WTC11 (cell line): ENCODE data around the gene MRPL32. TPM values are rescaled to one million over a fixed set of nuclear protein-coding genes. Genes with fewer than 3 reads are reported as not detected.

Experiments used
- ATAC-seq: fragments of 200-7000 bp; cut with Tn5 transposase; 2 replicates; pipeline ENCODE4 v1.10.0; 2021; ENCODE audit warnings: mild to moderate bottlenecking, moderate library complexity
- CTCF ChIA-PET: fragments of 300-600 bp; sonication (Branson Sonifier 250); formaldehyde crosslinking; loops from one replicate; lab custom pipeline; 2021; ENCODE audit warnings: antibody characterized with exemption; lab: Charles Lee
- POLR2A ChIA-PET: fragments of 350-600 bp; sonication (Branson Sonifier 250); formaldehyde crosslinking; loops from one replicate; lab custom pipeline; 2021; ENCODE audit warnings: antibody characterized with exemption; lab: Charles Lee
- DNase-seq: peaks from one replicate; pipeline ENCODE4 v3.0.0; 2021; ENCODE audit warnings: low spot score
- H3K27ac Mint-ChIP-seq: 2 replicates; pipeline ENCODE4 v1.8.0; 2021; ENCODE audit warnings: mixed read lengths
- H3K27me3 Mint-ChIP-seq: 2 replicates; pipeline ENCODE4 v1.8.0; 2021; ENCODE audit warnings: low read depth, mild to moderate bottlenecking, moderate library complexity, mixed read lengths
- H3K36me3 Mint-ChIP-seq: 2 replicates; pipeline ENCODE4 v1.8.0; 2021; ENCODE audit warnings: mixed read lengths
- H3K4me1 Mint-ChIP-seq: 2 replicates; pipeline ENCODE4 v1.8.0; 2022; ENCODE audit warnings: mixed read lengths
- H3K4me3 Mint-ChIP-seq: 2 replicates; pipeline ENCODE4 v1.8.0; 2021; ENCODE audit warnings: mild to moderate bottlenecking, moderate library complexity, mixed read lengths
- H3K9me3 Mint-ChIP-seq: 2 replicates; pipeline ENCODE4 v1.8.0; 2021; ENCODE audit warnings: mixed read lengths
- FOXJ3 ChIP-seq: sonication (generic); formaldehyde crosslinking; IDR thresholded peaks from 2 replicates; pipeline ENCODE4 v1.9.0; 2021; ENCODE audit warnings: missing genetic modification reagents, mild to moderate bottlenecking, borderline replicate concordance
- FOXP1 ChIP-seq: sonication (generic); formaldehyde crosslinking; IDR thresholded peaks from 2 replicates; pipeline ENCODE4 v1.8.0; 2022; ENCODE audit warnings: missing genetic modification reagents, mild to moderate bottlenecking, moderate library complexity, borderline replicate concordance
- JAZF1 ChIP-seq: fragments of 250-450 bp; sonication (Bioruptor Pico); IDR thresholded peaks from 2 replicates; pipeline ENCODE4 v1.9.0; 2021; ENCODE audit warnings: moderate library complexity, mild to moderate bottlenecking, inconsistent platforms
- NFATC4 ChIP-seq: fragments of 250-450 bp; sonication (Bioruptor Pico); IDR thresholded peaks from 2 replicates; pipeline ENCODE4 v1.9.0; 2021; ENCODE audit warnings: mild to moderate bottlenecking
- NFE2L1 ChIP-seq: sonication (generic); formaldehyde crosslinking; IDR thresholded peaks from 2 replicates; pipeline ENCODE4 v1.8.1; 2023; ENCODE audit warnings: missing genetic modification reagents
- NR2C2 ChIP-seq: sonication (generic); formaldehyde crosslinking; IDR thresholded peaks from 2 replicates; pipeline ENCODE4 v1.8.0; 2022; ENCODE audit warnings: mild to moderate bottlenecking, missing genetic modification reagents
- ZNF138 ChIP-seq: sonication (generic); formaldehyde crosslinking; conservative IDR thresholded peaks from 2 replicates; pipeline ENCODE4 v1.8.1; 2022; ENCODE audit warnings: mild to moderate bottlenecking, moderate library complexity, missing genetic modification reagents
- ZNF232 ChIP-seq: sonication (generic); formaldehyde crosslinking; IDR thresholded peaks from 2 replicates; pipeline ENCODE4 v1.8.0; 2022; ENCODE audit warnings: mild to moderate bottlenecking, missing genetic modification reagents
- ZNF317 ChIP-seq: sonication (generic); formaldehyde crosslinking; IDR thresholded peaks from 2 replicates; pipeline ENCODE4 v1.8.1; 2023; ENCODE audit warnings: low read depth, mild to moderate bottlenecking, moderate library complexity, missing genetic modification reagents, borderline replicate concordance
- total RNA-seq: library from RNA; stranded (reverse); gene quantifications from 3 replicates; pipeline ENCODE4 v1.2.3, GENCODE V29; 2021
- TF ChIP-seq, protein P1 (sequence below): sonication (generic); formaldehyde crosslinking; IDR thresholded peaks from 2 replicates; pipeline ENCODE4 v1.8.1; 2022; ENCODE audit warnings: mild to moderate bottlenecking, missing genetic modification reagents, moderate library complexity, borderline replicate concordance
- TF ChIP-seq, protein P2 (sequence below): fragments of 250-450 bp; sonication (Bioruptor Pico); IDR thresholded peaks from 2 replicates; pipeline ENCODE4 v1.8.0; 2021; ENCODE audit warnings: mild to moderate bottlenecking
- TF ChIP-seq, protein P3 (sequence below): sonication (generic); formaldehyde crosslinking; IDR thresholded peaks from 2 replicates; pipeline ENCODE4 v1.8.1; 2022; ENCODE audit warnings: low read depth, mild to moderate bottlenecking, moderate library complexity, missing genetic modification reagents, borderline replicate concordance
- TF ChIP-seq, protein P4 (sequence below): sonication (generic); formaldehyde crosslinking; IDR thresholded peaks from 2 replicates; pipeline ENCODE4 v1.8.0; 2022; ENCODE audit warnings: mild to moderate bottlenecking, missing genetic modification reagents
- TF ChIP-seq, protein P5 (sequence below): sonication (generic); formaldehyde crosslinking; IDR thresholded peaks from 2 replicates; pipeline ENCODE4 v1.8.0; 2022; ENCODE audit warnings: missing genetic modification reagents

Gene MRPL32
- total RNA-seq, 1 experiment from 2014 or later: 84.4 TPM

DNA sequence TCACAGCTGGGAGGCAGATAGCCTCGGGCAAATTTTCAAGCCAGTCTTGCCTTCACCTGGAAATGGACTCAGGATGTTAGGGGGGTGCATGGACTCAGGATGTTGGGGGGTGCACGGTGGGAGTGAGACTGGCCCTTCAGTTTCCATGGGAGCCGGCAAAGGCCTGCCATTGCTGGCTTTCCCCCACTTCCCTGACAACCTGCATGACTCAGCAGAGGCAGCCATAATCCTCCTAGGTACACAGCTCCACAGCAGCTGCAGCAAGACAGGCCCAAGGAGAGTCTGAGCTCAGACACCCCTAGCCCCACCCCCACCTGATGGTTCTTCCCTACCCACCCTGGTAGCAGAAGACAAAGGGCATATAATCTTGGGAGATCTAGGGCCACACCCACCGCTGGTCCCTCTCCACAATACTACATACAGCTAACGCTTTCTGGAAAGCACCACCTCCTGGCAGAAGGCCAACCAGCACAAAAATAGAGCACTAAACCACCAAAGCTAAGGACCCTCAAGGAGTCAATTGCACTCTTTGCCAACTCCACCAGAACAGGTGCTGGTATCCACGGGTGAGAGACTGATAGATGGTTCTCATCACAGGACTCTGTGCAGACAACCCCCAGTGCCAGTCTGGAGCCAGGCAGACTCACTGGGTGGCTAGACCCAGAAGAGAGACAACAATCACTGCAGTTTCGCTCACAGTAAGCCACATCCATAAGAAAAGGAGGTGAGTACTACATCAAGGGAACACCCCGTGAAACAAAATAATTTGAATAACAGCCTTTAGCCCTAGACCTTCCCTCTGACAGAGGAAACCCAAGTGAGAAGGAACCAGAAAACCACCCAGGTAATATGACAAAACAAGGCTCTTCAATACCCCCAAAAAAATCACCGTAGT lies 38.6 kb upstream of the MRPL32 start:
- TF ChIP-seq NR2C2 (CRISPR knock-in tag) (no peak), NFE2L1 (peak; percentile 87)
- TF ChIP-seq, all 79 proteins: peak for 1
- Mint-ChIP-seq H3K36me3 (peaks cover 51% of the 10 kb centered on the region), H3K4me3 (peak overlapping the region; percentile 1; the same call in 1 of the 2 replicates), H3K27ac (peak overlapping the region; percentile 19), H3K27me3 (peaks cover 9% of the 10 kb centered on the region), H3K4me1 (peaks cover 33% of the 10 kb centered on the region), H3K9me3 (peaks cover 64% of the 10 kb centered on the region)
- POLR2A ChIA-PET: no interaction called here
- no peak for DNase-seq
- CTCF ChIA-PET: interaction anchor here (0.9 kb wide), 1 partner anchor 953 kb away, joined by 5 read pairs; no protein-coding TSS in a partner anchor
- peak; percentile 47 for ATAC-seq

DNA sequence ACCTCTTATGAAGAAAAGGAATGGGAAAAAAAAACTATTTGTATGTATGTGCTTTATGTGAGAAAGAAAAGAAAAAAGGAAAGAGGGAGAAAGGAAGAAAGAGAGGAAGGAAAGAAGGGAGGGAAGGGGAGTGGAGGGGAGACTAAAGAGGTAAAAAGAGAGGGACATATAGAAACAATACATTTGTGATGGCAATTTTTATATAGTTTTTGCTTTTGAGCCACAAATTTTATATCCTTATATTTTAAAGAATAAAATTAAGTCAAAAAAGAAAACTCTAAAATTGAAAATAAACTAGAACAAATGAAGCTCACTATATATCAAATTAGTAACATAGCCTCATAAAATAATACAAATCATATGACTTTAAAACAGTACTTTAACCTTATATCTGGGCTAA lies 31.3 kb upstream of the MRPL32 start:
- H3K9me3 Mint-ChIP-seq: peaks cover 27% of the 10 kb centered on the region
- ATAC-seq (no peak), DNase-seq (no peak)
- H3K27ac Mint-ChIP-seq: no peak overlapping the region
- TF ChIP-seq, protein P1, sequence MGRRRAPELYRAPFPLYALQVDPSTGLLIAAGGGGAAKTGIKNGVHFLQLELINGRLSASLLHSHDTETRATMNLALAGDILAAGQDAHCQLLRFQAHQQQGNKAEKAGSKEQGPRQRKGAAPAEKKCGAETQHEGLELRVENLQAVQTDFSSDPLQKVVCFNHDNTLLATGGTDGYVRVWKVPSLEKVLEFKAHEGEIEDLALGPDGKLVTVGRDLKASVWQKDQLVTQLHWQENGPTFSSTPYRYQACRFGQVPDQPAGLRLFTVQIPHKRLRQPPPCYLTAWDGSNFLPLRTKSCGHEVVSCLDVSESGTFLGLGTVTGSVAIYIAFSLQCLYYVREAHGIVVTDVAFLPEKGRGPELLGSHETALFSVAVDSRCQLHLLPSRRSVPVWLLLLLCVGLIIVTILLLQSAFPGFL (CRISPR knock-in tag): no peak
- no peak for TF ChIP-seq ZNF138 (CRISPR knock-in tag)
- peaks cover 16% of the 10 kb centered on the region for H3K36me3 Mint-ChIP-seq
- ChIA-PET CTCF (interaction anchor here (1.0 kb wide), 1 partner anchor 960 kb away, joined by 3 read pairs; no protein-coding TSS in a partner anchor), POLR2A (no interaction called here)
- no peaks in the 10 kb centered on the region; the same call in 1 of the 2 replicates for H3K4me1 Mint-ChIP-seq
- no peaks in the 10 kb centered on the region; the same call in 1 of the 2 replicates for H3K27me3 Mint-ChIP-seq
- no peak overlapping the region for H3K4me3 Mint-ChIP-seq

DNA sequence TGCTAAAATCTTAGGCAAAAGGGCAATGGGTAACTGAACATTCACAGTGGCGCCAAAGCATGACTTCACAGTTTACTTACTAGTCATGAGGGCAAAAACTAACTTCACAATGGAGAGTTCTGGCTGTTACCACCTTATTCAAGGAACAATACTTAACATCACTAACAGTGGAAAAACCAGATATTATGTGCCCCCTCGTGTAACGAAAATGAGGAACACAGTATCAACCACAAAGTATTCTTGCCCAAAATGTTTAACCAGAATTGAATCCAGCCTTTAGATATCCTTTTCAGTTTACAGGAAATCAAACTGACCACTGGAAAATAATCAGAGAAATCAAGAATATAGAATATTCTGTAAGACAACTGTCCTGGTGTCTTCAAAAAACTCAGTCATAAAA lies 29.8 kb upstream of the MRPL32 start:
- DNase-seq: no peak
- ChIA-PET POLR2A (no interaction called here), CTCF (no interaction called here)
- H3K9me3 Mint-ChIP-seq: peaks cover 12% of the 10 kb centered on the region
- TF ChIP-seq, protein P2, sequence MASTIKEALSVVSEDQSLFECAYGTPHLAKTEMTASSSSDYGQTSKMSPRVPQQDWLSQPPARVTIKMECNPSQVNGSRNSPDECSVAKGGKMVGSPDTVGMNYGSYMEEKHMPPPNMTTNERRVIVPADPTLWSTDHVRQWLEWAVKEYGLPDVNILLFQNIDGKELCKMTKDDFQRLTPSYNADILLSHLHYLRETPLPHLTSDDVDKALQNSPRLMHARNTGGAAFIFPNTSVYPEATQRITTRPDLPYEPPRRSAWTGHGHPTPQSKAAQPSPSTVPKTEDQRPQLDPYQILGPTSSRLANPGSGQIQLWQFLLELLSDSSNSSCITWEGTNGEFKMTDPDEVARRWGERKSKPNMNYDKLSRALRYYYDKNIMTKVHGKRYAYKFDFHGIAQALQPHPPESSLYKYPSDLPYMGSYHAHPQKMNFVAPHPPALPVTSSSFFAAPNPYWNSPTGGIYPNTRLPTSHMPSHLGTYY (CRISPR knock-in tag): no peak
- TF ChIP-seq, protein P3, sequence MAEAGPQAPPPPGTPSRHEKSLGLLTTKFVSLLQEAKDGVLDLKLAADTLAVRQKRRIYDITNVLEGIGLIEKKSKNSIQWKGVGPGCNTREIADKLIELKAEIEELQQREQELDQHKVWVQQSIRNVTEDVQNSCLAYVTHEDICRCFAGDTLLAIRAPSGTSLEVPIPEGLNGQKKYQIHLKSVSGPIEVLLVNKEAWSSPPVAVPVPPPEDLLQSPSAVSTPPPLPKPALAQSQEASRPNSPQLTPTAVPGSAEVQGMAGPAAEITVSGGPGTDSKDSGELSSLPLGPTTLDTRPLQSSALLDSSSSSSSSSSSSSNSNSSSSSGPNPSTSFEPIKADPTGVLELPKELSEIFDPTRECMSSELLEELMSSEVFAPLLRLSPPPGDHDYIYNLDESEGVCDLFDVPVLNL (CRISPR knock-in tag): no peak
- no peak for TF ChIP-seq FOXJ3 (CRISPR knock-in tag)
- TF ChIP-seq ZNF232 (CRISPR knock-in tag): no peak
- no peak for TF ChIP-seq FOXP1
- no peak for TF ChIP-seq NFATC4 (CRISPR knock-in tag)
- TF ChIP-seq, protein P4, sequence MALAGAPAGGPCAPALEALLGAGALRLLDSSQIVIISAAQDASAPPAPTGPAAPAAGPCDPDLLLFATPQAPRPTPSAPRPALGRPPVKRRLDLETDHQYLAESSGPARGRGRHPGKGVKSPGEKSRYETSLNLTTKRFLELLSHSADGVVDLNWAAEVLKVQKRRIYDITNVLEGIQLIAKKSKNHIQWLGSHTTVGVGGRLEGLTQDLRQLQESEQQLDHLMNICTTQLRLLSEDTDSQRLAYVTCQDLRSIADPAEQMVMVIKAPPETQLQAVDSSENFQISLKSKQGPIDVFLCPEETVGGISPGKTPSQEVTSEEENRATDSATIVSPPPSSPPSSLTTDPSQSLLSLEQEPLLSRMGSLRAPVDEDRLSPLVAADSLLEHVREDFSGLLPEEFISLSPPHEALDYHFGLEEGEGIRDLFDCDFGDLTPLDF (CRISPR knock-in tag): no peak
- TF ChIP-seq ZNF317 (CRISPR knock-in tag): no peak
- no peak for TF ChIP-seq JAZF1 (CRISPR knock-in tag)
- TF ChIP-seq, protein P5, sequence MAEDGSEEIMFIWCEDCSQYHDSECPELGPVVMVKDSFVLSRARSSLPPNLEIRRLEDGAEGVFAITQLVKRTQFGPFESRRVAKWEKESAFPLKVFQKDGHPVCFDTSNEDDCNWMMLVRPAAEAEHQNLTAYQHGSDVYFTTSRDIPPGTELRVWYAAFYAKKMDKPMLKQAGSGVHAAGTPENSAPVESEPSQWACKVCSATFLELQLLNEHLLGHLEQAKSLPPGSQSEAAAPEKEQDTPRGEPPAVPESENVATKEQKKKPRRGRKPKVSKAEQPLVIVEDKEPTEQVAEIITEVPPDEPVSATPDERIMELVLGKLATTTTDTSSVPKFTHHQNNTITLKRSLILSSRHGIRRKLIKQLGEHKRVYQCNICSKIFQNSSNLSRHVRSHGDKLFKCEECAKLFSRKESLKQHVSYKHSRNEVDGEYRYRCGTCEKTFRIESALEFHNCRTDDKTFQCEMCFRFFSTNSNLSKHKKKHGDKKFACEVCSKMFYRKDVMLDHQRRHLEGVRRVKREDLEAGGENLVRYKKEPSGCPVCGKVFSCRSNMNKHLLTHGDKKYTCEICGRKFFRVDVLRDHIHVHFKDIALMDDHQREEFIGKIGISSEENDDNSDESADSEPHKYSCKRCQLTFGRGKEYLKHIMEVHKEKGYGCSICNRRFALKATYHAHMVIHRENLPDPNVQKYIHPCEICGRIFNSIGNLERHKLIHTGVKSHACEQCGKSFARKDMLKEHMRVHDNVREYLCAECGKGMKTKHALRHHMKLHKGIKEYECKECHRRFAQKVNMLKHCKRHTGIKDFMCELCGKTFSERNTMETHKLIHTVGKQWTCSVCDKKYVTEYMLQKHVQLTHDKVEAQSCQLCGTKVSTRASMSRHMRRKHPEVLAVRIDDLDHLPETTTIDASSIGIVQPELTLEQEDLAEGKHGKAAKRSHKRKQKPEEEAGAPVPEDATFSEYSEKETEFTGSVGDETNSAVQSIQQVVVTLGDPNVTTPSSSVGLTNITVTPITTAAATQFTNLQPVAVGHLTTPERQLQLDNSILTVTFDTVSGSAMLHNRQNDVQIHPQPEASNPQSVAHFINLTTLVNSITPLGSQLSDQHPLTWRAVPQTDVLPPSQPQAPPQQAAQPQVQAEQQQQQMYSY (CRISPR knock-in tag): no peak
- ATAC-seq: no peak
- no peak overlapping the region for H3K4me3 Mint-ChIP-seq
- peaks cover 4% of the 10 kb centered on the region; the same call in 1 of the 2 replicates for H3K36me3 Mint-ChIP-seq
- no peaks in the 10 kb centered on the region; the same call in 1 of the 2 replicates for H3K4me1 Mint-ChIP-seq
- H3K27ac Mint-ChIP-seq: no peak overlapping the region
- H3K27me3 Mint-ChIP-seq: no peaks in the 10 kb centered on the region; the same call in 1 of the 2 replicates
